ENCODE measurements around the gene CXorf66.
"Not testable (repeated sequence)": the region's sequence is repeated elsewhere in the genome, so short reads cannot be mapped to it uniquely, and the experiment has no call there.

The CXorf66 gene

DNA sequence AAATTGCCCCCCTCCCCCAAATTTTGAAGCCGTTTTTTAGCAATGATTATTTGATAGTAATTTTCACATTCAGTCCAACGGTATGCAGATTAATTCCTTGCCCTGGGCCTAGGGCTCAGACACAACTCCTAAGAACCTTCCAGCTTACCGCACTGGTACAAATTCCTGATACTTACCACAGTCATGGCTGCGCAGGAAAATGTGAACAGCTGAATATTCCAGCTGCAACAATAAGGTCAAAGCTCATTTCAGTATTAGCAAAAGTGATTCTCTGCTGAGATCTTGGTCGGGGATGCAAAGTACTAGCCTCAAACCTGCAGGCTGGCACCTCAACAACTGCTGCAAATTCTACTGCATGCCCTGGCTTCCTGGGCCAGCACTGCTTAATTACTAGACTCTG lies 35.4 kb downstream of the CXorf66 start:
- DNase-seq (ENCODE audit: low read depth) = no peak

DNA sequence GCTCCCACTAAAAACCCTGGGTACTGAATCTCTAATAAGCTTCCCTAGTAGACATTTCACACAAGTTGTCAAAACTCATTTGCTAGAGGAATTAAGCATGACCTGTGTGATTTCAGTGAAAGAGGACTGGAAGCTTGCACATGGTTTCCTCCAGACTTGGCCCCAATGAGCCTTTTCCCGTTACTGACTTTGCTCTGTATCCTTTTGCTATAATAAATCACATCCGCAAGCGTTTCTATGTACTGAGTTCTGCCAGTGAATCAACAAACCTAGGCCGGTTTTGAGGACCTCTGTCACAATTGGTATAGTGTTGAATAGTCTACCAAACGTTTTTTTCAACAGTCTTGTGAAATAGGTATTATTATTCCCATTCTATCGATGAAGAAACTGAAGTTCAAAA lies 40.6 kb downstream of the CXorf66 start:
- DNase-seq (ENCODE audit: low read depth) = no peak

DNA sequence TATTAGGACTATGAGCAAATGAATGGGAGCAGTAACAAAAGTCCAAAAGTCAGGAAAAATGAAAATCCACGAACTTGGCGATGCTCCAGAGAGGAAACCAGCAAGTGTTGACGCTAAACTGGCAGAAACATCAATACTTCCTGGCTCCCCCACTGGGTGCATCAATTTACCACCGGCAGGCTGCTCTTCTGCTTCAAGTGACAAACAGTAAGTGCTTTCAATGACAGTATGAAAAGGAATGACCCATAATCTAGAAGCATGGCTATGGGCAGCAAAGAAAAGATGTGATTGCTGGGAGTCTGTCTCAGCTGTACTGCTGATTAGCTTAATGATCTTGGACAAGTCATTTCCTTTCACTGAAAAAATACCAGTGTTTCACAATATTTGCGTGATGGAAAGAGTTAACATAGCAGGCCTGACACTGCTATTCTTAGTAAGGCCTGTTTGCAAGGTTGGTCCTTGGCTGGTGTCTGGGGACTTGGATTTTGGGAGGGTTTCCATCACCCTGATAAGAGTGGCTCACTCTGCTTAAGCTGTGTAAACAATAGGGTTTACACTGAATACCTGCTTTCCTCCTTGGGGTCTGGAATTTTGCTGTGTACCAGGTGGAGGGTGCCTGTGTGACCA lies 41.1 kb downstream of the CXorf66 start:
- DNase-seq (ENCODE audit: low read depth) = no peak

DNA sequence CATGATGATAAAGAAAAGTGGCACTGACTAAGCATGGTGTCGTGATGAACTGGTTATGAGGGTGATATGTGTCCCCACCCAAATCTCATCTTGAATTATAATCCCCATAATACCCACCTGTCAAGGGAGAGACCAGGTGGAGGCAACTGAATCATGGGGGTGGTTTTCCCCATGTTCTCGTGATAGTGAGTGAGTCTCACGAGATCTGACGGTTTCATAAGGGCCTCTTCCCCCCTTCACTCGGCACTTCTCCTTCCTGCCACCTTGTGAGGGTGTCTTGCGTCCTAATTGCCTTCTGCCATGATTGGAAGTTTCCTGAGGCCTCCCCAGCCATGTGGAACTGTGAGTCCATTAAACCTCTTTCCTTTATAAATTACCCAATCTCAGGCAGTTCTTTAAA lies 44.2 kb downstream of the CXorf66 start:
- DNase-seq (ENCODE audit: low read depth) = not testable (repeated sequence)

DNA sequence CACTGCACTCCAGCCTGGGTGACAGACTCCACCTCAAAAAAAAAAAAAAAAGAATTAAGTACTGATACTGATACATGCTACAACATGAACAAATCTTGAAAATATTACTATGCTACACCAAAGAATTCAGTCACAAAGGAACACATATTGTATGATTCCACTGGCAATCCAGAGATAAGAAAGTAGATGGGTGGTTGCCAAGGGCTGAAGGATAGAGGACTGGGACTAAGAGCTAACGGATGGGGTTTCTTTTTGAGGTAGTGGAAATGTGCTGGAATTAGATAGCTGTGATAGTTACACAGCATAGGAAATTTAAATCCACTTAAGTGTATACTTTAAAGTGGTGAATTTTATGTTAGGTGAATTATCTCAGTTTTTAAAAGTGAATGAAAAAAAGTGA lies 45.0 kb downstream of the CXorf66 start:
- DNase-seq (ENCODE audit: low read depth) = no peak

DNA sequence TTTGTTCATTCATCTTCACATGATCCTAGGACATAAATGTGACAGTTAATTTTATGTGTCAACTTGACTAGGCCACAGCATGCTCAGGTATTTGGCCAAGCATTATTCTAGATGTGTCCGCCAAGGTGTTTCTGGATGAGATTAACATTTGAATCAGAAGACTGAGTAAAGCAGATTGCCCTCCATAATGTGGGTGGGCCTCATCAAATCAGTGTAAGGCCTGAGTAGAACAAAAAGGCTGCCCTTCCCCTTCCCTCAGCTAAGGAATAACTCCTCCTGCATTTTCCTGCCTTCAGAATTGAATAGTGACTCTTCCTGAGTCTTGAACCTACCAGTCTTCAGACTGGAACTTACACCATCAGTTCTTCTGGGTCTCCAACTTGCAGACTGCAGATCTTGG lies 50.9 kb downstream of the CXorf66 start:
- DNase-seq (ENCODE audit: low read depth) = no peak

DNA sequence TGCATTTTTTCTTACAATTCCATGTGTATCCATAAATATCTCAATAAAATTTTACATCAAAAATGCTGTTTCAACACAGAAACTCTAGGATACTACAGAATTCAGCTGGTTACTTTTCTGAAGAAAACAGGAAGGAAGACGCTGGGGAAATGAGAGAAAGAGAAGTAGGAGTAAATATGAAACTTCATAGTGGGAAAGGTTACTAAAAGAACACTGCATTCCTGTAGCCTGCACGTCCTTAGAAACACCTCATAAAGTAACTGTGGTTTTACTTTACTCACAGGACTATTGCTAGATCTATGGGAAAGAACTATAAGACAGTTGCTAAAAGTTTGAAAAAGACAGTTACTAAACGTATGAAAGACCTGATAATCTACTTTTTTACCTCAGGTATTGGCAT lies 55.6 kb downstream of the CXorf66 start:
- no peak for DNase-seq (ENCODE audit: low read depth)

DNA sequence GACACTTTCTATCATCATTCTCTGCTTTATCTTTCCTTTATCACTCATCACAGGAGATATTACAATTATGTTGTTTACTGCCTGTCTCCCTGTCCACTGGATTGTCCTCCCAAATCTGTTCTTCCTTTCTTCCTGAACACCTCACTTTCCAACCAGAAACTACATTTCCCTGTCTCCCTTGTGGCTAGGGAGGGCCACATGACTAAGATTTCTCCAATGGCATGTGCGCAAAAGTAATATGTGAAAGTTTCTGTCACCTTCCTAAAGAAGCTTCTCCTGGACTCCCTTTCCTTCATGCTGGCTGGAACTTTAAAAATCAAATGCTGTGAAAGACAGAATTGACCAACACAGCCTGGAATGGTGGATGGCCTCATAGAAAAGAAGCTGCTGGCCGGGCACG lies 58.2 kb downstream of the CXorf66 start:
- no peak for DNase-seq (ENCODE audit: low read depth)

DNA sequence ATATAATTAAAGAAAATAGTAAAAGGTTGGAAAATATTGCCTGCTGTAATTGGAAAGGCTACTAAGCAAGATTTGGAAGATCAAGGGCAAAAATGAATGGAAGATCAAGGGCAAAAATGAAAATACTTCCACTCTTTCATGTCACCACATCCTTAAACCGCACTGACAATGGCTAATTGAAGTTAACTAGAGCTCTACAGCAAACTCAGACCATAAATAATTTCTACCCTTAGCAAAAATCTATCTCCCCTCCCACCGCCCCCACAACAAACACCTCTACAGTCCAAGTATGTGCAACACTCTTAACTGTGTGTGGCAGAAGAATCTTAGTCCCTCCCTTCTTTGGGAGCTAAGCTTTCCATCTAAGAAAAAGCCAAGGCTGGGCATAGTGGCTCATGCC lies 59.6 kb downstream of the CXorf66 start:
- DNase-seq (ENCODE audit: low read depth) = no peak

Data from stimulated activated CD8-positive, alpha-beta memory T cell treated with anti-CD3 and anti-CD28 coated beads, Interleukin-12 subunit alpha, Interleukin-12 subunit beta, amount 100 ng/mL, for 1 hour (primary cell).